GM21717 (cell line): ENCODE data around the gene MAGED1.
A peak's percentile ranks its signal among the peaks of the same experiment; 100 is the strongest.
"Not testable (repeated sequence)": the region's sequence is repeated elsewhere in the genome, so short reads cannot be mapped to it uniquely, and the experiment has no call there.

Experiments used
- ATAC-seq: cut with Tn5 transposase; IDR thresholded peaks from one replicate; pipeline ENCODE4 v1.9.1; 2021; ENCODE audit warnings: mild to moderate bottlenecking, moderate library complexity; ENCODE audit not compliant: unreplicated experiment

MAGED1 gene

DNA sequence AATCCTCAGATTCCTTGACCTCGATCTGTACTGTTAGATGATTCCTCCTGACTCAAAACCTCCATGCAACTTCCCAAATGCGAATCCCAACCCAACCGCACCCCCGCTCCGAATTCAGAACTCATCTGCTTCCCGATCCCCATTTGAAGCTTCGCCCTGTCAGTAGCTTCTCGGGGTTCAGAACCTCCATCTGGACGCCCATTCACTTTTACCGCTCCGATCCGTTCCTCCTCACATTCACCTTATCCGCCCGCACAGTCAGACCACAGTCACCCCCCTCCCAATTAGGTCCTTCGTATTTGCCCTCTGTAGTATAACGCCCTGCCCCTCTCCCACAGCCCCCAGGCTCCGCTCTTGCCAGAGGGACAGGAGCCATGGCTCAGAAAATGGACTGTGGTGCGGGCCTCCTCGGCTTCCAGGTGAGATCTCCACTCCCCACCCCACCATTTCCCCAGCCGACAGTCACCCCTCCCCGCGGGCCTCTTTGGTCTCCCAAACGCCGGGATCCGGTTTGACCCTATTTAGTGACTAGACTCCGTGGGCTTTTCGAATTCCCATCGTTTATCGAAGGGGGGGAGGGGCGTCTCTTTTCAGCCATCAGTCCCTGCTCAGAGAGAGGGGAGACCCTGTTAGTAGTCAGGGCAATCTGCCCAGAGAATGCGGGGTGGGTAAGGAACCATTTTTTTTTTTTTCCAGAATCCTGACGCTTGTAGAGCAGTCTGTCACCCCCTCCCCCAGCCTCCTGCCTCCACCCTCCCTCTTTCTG lies 691 bp downstream of the MAGED1 start:
- ATAC-seq, result no peak

DNA sequence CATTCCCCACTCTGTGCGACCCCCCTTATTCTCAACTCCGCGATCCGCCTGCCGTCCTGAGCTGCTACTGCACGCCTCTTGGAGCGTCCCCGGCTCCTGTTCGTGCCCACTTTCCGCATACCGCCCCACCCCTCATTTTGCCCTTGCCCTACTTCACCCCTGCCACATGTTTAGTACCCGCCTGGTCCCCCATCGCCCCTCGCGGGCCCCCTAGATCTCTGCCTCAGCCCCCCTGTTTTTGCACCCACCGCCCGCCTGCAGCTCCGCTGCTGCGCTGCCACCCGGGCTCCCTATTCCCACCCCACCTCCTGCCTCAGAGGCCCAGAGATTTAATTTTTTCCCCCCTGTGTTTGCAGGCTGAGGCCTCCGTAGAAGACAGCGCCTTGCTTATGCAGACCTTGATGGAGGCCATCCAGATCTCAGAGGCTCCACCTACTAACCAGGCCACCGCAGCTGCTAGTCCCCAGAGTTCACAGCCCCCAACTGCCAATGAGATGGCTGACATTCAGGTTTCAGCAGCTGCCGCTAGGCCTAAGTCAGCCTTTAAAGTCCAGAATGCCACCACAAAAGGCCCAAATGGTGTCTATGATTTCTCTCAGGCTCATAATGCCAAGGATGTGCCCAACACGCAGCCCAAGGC lies 1.4 kb downstream of the MAGED1 start:
- ATAC-seq, result peak; percentile 66

DNA sequence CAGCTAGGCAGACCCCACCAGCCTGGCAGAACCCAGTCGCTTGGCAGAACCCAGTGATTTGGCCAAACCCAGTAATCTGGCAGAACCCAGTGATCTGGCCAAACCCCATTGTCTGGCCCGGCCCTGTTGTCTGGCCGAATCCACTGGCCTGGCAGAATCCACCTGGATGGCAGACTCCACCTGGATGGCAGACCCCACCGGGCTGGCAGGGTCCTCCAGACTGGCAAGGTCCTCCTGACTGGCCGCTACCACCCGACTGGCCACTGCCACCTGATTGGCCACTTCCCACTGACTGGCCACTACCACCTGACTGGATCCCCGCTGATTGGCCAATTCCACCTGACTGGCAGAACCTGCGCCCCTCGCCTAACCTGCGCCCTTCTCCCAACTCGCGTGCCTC lies 3.2 kb downstream of the MAGED1 start:
- ATAC-seq, result no peak

DNA sequence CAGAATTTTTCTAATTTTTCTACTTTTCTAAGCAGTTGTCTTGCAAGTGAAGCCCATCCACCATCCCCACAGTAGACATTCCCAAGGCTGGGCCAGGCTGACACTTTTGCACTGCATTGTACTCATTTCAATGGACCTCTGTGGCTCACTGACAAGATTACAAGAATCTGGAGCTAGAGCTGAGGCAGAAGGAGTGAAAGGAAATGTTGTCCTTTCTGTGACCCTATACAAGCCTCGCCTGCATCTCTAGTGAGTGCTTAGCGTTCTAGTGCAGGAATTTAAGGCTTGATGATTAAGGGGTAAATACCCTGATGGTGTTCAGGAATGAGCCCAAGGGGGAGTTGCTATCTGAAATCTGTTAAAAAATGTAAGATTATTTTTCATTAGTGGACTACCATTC lies 6.3 kb downstream of the MAGED1 start:
- no peak for ATAC-seq

DNA sequence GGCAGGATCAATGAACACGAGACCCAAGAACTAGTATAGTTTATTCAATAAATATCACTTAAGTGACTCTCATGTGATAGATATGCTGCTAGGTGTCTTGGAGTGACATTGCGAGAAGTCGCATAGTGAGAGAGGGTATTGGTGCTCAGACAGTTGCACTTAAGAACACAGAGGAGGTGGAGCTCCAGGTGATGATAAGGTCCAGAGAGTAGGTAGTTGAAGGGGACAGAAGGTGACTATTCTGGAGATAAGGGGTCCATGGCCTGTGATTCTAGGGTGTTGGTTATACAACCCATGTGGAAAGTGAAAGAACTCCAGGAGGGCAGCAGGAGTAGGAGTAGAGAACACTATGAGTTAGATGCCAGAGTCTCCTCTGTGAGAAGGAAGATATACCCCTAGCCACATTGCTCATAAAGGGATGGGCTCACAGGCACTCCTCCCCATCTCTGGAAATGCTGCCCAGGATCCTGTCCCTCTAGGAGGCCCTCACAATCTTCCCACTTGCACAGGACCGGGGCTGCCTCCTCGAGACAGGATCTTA lies 9.2 kb downstream of the MAGED1 start:
- no peak for ATAC-seq

DNA sequence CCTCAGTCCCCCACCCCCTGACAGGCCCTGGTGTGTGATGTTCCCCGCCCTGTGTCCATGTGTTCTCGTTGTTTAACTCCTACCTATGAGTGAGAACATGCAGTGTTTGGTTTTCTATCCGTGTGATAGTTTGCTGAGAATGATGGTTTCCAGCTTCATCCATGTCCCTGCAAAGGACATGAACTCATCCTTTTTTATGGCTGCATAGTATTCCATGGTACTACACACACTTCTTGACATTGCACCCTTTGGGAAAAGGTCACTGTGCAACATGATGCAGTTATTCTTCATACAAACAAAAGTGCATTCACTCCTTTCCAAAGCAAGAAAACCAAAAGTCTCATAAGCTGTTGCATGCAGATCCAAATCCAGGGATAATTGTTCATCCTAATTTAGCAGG lies 11.7 kb downstream of the MAGED1 start:
- ATAC-seq, result not testable (repeated sequence)

DNA sequence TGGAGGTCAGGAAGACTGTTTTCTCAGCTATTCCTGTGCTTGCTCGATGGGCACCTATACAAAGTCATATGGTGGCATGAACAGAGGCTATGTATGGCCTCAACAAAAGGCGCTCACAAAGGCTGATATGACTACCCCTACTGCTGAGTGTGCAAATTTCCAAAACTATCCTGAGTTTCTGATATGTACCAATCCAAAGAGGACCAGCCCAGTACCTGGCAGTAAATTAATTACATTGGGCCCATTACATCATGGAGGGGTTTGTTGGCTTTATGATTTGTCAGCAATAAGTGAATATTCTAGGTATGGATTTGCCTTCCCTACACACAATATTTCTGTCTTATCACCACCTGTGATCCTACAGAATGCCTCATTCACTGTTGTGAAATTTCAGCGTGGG lies 12.3 kb downstream of the MAGED1 start:
- ATAC-seq, result no peak

DNA sequence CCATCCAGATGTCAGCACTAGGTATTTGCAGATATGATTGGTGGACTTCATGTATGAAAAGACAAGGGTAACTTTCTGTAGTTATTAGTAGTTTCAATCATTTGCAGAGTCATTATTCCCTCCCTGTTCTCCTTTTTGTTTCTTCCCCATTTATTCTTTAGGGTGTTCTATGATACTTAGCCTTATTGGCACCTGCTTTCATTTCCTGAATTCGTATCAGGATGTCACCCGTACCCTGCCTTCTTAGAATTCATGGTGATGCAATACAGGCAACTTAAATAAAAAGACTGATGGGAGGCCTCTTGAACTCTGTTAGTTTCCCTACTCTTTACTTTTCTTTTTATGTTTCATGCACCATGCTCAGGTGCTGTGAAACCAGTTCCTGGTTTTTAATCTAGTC lies 24.2 kb downstream of the MAGED1 start:
- no peak for ATAC-seq

DNA sequence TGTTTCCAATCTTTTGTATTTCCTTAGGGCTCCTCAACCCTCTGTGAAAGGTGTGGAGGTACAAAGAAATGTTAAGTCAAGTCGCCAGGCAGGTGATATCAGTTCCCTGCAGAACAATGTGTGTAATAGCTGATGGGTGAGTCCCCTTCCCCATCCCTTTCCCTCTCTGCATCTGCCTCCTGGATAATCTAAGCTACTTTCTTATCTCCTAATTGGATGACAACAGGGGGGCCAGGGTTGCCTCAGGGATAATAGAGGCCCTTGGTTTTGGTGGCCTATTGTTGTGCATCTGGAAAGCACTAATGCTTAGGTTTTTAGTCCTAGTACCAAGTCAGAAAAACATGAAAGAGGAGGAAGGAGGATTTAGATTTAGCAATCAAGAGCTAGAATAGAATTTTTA lies 29.1 kb downstream of the MAGED1 start:
- no peak for ATAC-seq

DNA sequence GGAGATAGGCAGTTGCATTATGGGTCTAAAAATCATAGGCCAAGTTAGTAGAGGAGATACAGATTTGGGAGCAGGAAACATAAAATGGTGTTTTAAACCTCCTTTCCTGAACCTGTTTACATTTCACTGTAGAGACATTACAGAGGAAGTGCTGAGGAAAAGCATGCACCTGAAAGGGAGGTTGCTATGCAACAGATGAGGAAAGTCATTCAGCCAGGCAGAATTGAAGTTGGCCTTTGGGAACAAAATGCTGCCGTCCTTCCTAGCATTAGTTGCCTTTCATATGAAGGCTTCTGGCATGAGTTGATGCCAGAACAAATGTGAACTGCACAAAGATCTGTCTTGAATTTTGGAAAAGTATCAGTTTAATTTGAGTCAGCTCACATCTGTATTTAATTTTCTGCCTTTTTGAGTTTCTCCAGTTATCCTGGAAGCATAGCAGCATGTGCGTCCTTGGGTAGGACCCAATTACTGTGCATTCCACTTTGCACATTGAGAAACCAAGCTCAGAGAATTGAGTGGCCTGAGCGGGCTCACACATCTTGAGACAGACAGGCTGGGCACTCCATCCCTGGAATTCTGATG lies 38.2 kb downstream of the MAGED1 start:
- no peak for ATAC-seq
